Measurements from ENCODE around the gene NNT. TPM values are rescaled to one million over a fixed set of nuclear protein-coding genes. Genes with fewer than 3 reads are reported as not detected.
"Not testable (repeated sequence)": the region's sequence is repeated elsewhere in the genome, so short reads cannot be mapped to it uniquely, and the experiment has no call there.

Gene NNT
- total and polyA plus RNA-seq, 8 donors: 8.7 to 127 (median 17.5) TPM

DNA sequence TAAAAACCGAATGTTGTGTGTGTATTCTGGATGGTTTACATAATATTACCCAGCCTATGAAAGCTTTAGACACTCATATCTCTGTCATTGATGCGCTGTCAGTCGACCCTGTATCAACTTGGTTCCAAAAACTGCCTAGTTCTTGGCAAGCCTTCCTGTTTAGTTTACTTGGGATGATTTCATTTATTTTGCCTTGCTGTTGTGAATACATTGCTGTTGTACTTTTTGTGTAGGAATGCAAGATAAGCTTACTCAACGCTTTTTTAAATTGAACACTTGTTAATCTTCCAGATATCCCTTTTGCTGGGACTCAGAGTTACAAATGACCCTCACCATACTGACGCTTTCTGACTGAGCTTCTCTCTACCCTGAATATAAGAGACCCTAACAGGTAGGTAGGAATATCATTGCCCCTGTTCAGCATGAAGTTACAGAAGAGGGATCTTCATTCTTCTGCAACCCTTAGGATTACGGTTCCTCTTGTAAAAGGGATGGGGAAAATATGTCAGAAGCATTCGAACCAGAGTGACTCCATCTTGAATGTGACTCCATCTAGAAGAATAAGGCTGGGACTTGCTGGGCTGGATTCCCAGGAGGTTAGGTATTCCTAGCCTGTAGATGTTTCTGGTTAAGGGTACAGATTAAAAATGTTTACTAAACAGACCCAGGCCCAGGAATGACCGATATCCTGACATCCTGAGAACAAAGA is 32.4 kb upstream of the NNT start:
- peak overlapping the region in 1 of 4 donors; percentile 13 for H3K4me3 ChIP-seq
- H3K9me3 ChIP-seq: no peaks in the 10 kb centered on the region
- intact Hi-C loops (cut with DNase I; ENCODE audit: low total_unique reads): no loop called here
- WGBS, 5 donors: 84 to 89% (median 88%) methylated on average over 8 of the region's 8 CpGs
- TF ChIP-seq POLR2AphosphoS5 (IDR thresholded peaks at IDR 0.05) (no peak), POLR2A (IDR thresholded peaks at IDR 0.05) (no peak), EP300 (IDR thresholded peaks at IDR 0.05) (no peak)
- TF ChIP-seq, protein P1, sequence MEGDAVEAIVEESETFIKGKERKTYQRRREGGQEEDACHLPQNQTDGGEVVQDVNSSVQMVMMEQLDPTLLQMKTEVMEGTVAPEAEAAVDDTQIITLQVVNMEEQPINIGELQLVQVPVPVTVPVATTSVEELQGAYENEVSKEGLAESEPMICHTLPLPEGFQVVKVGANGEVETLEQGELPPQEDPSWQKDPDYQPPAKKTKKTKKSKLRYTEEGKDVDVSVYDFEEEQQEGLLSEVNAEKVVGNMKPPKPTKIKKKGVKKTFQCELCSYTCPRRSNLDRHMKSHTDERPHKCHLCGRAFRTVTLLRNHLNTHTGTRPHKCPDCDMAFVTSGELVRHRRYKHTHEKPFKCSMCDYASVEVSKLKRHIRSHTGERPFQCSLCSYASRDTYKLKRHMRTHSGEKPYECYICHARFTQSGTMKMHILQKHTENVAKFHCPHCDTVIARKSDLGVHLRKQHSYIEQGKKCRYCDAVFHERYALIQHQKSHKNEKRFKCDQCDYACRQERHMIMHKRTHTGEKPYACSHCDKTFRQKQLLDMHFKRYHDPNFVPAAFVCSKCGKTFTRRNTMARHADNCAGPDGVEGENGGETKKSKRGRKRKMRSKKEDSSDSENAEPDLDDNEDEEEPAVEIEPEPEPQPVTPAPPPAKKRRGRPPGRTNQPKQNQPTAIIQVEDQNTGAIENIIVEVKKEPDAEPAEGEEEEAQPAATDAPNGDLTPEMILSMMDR (IDR thresholded peaks at IDR 0.05): no peak
- DNase-seq: no peak
- peaks cover 0 to 6% (median 5%) of the 10 kb centered on the region in 4 donors for H3K36me3 ChIP-seq
- peaks cover 0 to 14% (median 7%) of the 10 kb centered on the region in 4 donors for H3K4me1 ChIP-seq
- H3K27me3 ChIP-seq: no peaks in the 10 kb centered on the region
- peak overlapping the region in 2 of 5 donors; percentile 6 to 65 for H3K27ac ChIP-seq

DNA sequence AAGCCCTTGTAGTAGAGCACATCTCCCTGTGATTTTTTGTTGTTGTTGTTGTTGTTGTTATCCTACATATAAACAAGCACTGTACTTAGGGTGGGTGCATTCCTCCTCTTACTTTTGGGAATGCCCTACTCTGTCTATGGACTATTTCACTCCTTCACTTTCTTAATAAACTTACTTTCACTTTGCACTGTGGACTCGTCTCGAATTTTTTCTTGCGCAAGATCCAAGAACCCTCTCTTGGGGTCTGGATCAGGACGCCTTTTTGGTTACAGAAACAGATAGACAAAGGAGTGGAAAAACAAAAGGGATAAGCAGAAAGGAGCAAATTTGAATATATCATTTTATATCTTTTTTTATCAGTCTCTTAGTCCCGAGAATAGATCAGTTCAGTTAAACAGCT is 31.7 kb upstream of the NNT start:
- intact Hi-C loops (cut with DNase I; ENCODE audit: low total_unique reads): no loop called here
- H3K27ac ChIP-seq: peak overlapping the region in 2 of 5 donors; percentile 6 to 65
- peak overlapping the region in 2 of 4 donors; percentile 13 to 19 for H3K4me3 ChIP-seq
- H3K9me3 ChIP-seq: no peaks in the 10 kb centered on the region
- peaks cover 0 to 14% (median 7%) of the 10 kb centered on the region in 4 donors for H3K4me1 ChIP-seq
- peaks cover 0 to 10% (median 7%) of the 10 kb centered on the region in 4 donors for H3K36me3 ChIP-seq
- TF ChIP-seq POLR2A (IDR thresholded peaks at IDR 0.05) (no peak), EP300 (IDR thresholded peaks at IDR 0.05) (no peak), POLR2AphosphoS5 (IDR thresholded peaks at IDR 0.05) (no peak)
- TF ChIP-seq, protein P1 (IDR thresholded peaks at IDR 0.05): no peak
- no peaks in the 10 kb centered on the region for H3K27me3 ChIP-seq
- DNase-seq: no peak
- 60 to 87% (median 77%) methylated on average over 5 of the region's 5 CpGs for WGBS, 5 donors

DNA sequence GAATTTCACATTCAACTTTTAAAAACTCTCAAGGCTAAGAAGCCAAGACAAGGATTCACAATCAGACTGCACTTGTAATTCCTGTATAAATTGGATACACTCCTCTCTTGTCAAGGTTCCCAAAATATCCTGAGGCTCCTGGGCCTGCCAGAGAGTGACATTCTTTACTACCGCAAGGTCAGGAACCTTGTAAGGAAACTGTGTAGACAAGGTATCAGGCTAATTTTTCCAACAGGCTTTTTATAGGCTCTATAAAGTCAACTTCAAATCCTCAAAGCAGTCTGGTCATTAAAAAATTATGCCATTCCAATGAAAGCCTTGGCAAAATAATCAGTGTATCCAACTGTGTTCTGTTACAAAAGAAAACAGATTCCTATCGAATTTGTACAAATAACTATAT is 30.6 kb upstream of the NNT start:
- peaks cover 0 to 14% (median 7%) of the 10 kb centered on the region in 4 donors for H3K4me1 ChIP-seq
- no peaks in the 10 kb centered on the region for H3K9me3 ChIP-seq
- peaks cover 0 to 10% (median 7%) of the 10 kb centered on the region in 4 donors for H3K36me3 ChIP-seq
- H3K27ac ChIP-seq: peak overlapping the region in 1 of 5 donors; percentile 65
- no peak for DNase-seq
- H3K4me3 ChIP-seq: no peak overlapping the region
- WGBS, 5 donors: 28 to 56% (median 38%) methylated on average over 2 of the region's 2 CpGs
- TF ChIP-seq POLR2AphosphoS5 (IDR thresholded peaks at IDR 0.05) (no peak), POLR2A (IDR thresholded peaks at IDR 0.05) (no peak), EP300 (IDR thresholded peaks at IDR 0.05) (no peak)
- TF ChIP-seq, protein P1 (IDR thresholded peaks at IDR 0.05): no peak
- intact Hi-C loops (cut with DNase I; ENCODE audit: low total_unique reads): no loop called here
- H3K27me3 ChIP-seq: no peaks in the 10 kb centered on the region

DNA sequence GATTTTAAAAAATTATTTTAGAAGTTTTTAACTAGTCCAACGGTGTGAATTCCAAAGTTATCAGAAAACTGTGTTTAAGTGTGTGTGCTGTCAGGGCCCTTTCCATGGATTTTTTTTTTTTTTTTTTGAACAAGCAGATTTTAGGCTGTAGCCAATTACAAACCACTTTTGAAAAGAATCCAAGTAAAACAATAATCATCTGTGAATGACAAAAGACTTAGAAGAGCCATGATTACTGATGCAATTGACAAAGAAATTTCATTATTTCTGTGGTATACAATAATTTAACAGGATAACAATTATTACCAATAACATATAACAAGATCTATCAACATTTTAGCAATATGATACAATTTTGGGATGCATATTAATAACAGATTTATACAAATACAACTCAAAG is 29.9 kb upstream of the NNT start:
- H3K27me3 ChIP-seq: no peaks in the 10 kb centered on the region
- H3K36me3 ChIP-seq: peaks cover 0 to 10% (median 7%) of the 10 kb centered on the region in 4 donors
- intact Hi-C loops (cut with DNase I; ENCODE audit: low total_unique reads): no loop called here
- H3K9me3 ChIP-seq: no peaks in the 10 kb centered on the region
- WGBS, 5 donors: 34 to 61% (median 38%) methylated on average over 1 of the region's 1 CpG
- no peak overlapping the region for H3K4me3 ChIP-seq
- TF ChIP-seq POLR2A (IDR thresholded peaks at IDR 0.05): no peak
- TF ChIP-seq EP300 (IDR thresholded peaks at IDR 0.05): no peak
- TF ChIP-seq, protein P1 (IDR thresholded peaks at IDR 0.05): no peak
- TF ChIP-seq POLR2AphosphoS5 (IDR thresholded peaks at IDR 0.05): no peak
- no peak overlapping the region for H3K27ac ChIP-seq
- H3K4me1 ChIP-seq: peaks cover 0 to 14% (median 7%) of the 10 kb centered on the region in 4 donors
- DNase-seq: no peak

DNA sequence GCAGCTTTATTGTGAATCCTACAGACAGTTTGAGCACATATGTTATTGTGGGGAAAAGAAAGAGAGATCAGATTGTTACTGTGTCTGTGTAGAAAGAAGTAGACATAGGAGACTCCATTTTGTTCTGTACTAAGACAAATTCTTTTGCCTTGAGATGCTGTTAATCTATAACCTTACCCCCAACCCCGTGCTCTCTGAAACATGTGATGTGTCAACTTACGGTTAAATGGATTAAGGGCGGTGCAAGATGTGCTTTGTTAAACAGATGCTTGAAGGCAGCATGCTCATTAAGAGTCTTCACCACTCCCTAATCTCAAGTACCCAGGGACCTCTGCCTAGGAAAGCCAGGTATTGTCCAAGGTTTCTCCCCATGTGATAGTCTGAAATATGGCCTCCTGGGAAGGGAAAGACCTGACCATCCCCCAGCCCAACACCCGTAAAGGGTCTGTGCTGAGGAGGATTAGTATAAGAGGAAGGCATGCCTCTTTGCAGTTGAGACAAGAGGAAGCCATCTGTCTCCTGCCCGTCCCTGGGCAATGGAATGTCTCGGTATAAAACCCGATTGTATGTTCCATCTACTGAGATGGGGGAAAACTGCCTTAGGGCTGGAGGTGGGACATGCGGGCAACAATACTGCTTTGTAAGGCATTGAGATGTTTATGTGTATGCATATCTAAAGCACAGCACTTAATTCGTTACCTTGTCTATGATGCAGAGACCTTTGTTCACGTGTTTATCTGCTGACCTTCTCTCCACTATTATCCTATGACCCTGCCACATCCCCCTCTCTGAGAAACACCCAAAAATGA is 22.4 kb upstream of the NNT start:
- H3K36me3 ChIP-seq; H3K4me1 ChIP-seq; H3K4me3 ChIP-seq; intact Hi-C loops (cut with DNase I; ENCODE audit: low total_unique reads); DNase-seq; H3K9me3 ChIP-seq; H3K27me3 ChIP-seq; H3K27ac ChIP-seq: not testable (repeated sequence)
- 86 to 90% (median 89%) methylated on average over 10 of the region's 10 CpGs for WGBS, 5 donors
